ENCODE data around the gene SMOC2.

DNA sequence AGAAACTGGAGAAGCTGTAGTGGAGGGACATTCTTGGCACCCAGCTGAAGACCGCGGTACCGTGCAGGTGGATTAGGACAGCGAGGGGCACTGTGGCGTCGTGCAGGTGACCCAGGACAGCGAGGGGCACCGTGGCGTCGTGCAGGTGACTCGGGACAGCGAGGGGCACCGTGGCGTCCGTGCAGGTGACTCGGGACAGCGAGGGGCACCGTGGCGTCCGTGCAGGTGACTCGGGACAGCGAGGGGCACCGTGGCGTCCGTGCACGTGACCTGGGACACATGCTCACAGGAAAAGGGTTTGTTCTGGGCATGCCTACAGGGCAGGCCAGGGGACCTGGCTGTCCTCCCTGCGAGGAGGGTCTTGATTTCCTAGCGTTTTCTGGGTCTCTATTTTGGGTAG is 29.2 kb upstream of the SMOC2 start:
- TF ChIP-seq, protein P1, sequence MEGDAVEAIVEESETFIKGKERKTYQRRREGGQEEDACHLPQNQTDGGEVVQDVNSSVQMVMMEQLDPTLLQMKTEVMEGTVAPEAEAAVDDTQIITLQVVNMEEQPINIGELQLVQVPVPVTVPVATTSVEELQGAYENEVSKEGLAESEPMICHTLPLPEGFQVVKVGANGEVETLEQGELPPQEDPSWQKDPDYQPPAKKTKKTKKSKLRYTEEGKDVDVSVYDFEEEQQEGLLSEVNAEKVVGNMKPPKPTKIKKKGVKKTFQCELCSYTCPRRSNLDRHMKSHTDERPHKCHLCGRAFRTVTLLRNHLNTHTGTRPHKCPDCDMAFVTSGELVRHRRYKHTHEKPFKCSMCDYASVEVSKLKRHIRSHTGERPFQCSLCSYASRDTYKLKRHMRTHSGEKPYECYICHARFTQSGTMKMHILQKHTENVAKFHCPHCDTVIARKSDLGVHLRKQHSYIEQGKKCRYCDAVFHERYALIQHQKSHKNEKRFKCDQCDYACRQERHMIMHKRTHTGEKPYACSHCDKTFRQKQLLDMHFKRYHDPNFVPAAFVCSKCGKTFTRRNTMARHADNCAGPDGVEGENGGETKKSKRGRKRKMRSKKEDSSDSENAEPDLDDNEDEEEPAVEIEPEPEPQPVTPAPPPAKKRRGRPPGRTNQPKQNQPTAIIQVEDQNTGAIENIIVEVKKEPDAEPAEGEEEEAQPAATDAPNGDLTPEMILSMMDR (IDR thresholded peaks at IDR 0.05), result no peak
- no peak for TF ChIP-seq POLR2A (IDR thresholded peaks at IDR 0.05)
